Head of caudate nucleus (tissue), 42 donors: ENCODE results near the gene MRPL54.
A peak's percentile ranks its signal among the peaks of the same experiment; 100 is the strongest.

Source experiments
- DNase-seq, 42 donors: peaks; one replicate each; pipeline versions ENCODE4 v3.0.0 to v3.0.0-alpha.2; 2020 to 2021; ENCODE audit warnings: mixed read lengths in 7 of 42
- intact Hi-C: fragments of 100-400 bp; cut with DNase I; formaldehyde crosslinking; loops from one replicate; pipeline ENCODE4 v1.15.0; 2022

The MRPL54 gene

GRCh38 chr19:3778899-3779723, 16.6 kb downstream of the MRPL54 start:
- intact Hi-C loops, result no loop called here
- no peak for DNase-seq

- DNase-seq, result no peak
- intact Hi-C loops, result no loop called here
Measured at GRCh38 chr19:3780786-3781304, 18.4 kb downstream of the MRPL54 start.

- intact Hi-C loops, result no loop called here
- DNase-seq, result no peak
Measured at GRCh38 chr19:3781603-3782002, 19.1 kb downstream of the MRPL54 start.

GRCh38 chr19:3782330-3782729, 19.8 kb downstream of the MRPL54 start:
- intact Hi-C loops, result no loop called here
- DNase-seq, result no peak

GRCh38 chr19:3782903-3783302, 20.4 kb downstream of the MRPL54 start:
- no peak for DNase-seq
- intact Hi-C loops, result no loop called here

- intact Hi-C loops, result no loop called here
- DNase-seq, result no peak
Measured at GRCh38 chr19:3783660-3784584, 21.4 kb downstream of the MRPL54 start.

GRCh38 chr19:3784607-3785450, 22.3 kb downstream of the MRPL54 start:
- DNase-seq, result no peak
- intact Hi-C loops, result no loop called here

- peak in 19 of 42 donors; percentile 10 to 53 (median 34) for DNase-seq
- intact Hi-C loops, result no loop called here
Measured at GRCh38 chr19:3785451-3785937, 23.0 kb downstream of the MRPL54 start.

GRCh38 chr19:3785938-3786824, 23.7 kb downstream of the MRPL54 start, which contains the start of gene MATK:
Gene MATK, minus strand, starts transcription at chr19:3786381. Its CDS starts 1,246 bp downstream, at chr19:3785135.
- peak in 9 of 42 donors; percentile 7 to 42 (median 19) for DNase-seq
- intact Hi-C loops, result no loop called here

- intact Hi-C loops, result no loop called here
- DNase-seq, result no peak
Measured at GRCh38 chr19:3788996-3789778, 26.7 kb downstream of the MRPL54 start.

GRCh38 chr19:3790209-3790734, 27.8 kb downstream of the MRPL54 start:
- no peak for DNase-seq
- intact Hi-C loops, result no loop called here

GRCh38 chr19:3790941-3791340, 28.5 kb downstream of the MRPL54 start:
- intact Hi-C loops, result no loop called here

GRCh38 chr19:3792114-3792513, 29.6 kb downstream of the MRPL54 start:
- intact Hi-C loops, result no loop called here
- no peak for DNase-seq

More at GRCh38 chr19:3790941-3791340, 28.5 kb downstream of the MRPL54 start:
- no peak for DNase-seq

GRCh38 chr19:3793799-3794198, 31.3 kb downstream of the MRPL54 start:
- no peak for DNase-seq
- intact Hi-C loops, result no loop called here

- intact Hi-C loops, result no loop called here
- no peak for DNase-seq
Measured at GRCh38 chr19:3796358-3796757, 33.9 kb downstream of the MRPL54 start.

GRCh38 chr19:3798137-3798536, 35.7 kb downstream of the MRPL54 start:
- DNase-seq, result no peak
- intact Hi-C loops, result no loop called here

GRCh38 chr19:3800996-3801395, 38.5 kb downstream of the MRPL54 start:
- DNase-seq, result peak in 2 of 42 donors; percentile 12 to 44
- intact Hi-C loops, result no loop called here
